Suprapubic skin (tissue), 4 donors: ENCODE data around the gene ZDHHC11B. TPM values are rescaled to one million over a fixed set of nuclear protein-coding genes. Genes with fewer than 3 reads are reported as not detected.
"Not testable (repeated sequence)": the region's sequence is repeated elsewhere in the genome, so short reads cannot be mapped to it uniquely, and the experiment has no call there.

Experiments
- DNase-seq, 2 donors: peaks; one replicate each; pipeline ENCODE4 v3.0.0-alpha.2; 2019; ENCODE audit warnings: low spot score in 2 of 2
- H3K27ac ChIP-seq: fragments of 200-600 bp; sonication (generic); one replicate; pipeline ENCODE4 v1.5.1; 2019
- H3K27me3 ChIP-seq: fragments of 200-600 bp; sonication (generic); one replicate; pipeline ENCODE4 v1.5.1; 2019
- H3K36me3 ChIP-seq: fragments of 200-600 bp; sonication (generic); one replicate; pipeline ENCODE4 v1.5.1; 2019
- H3K4me1 ChIP-seq: fragments of 200-600 bp; sonication (generic); one replicate; pipeline ENCODE4 v1.5.1; 2019
- H3K4me3 ChIP-seq: fragments of 200-600 bp; sonication (generic); one replicate; pipeline ENCODE4 v1.5.1; 2019; ENCODE audit warnings: mild to moderate bottlenecking
- H3K9me3 ChIP-seq: fragments of 200-600 bp; sonication (generic); one replicate; pipeline ENCODE4 v1.5.1; 2019
- CTCF ChIP-seq, 2 donors: fragments of 200-600 bp in 1 of 2; fragments of 450-650 bp in 1 of 2; sonication (generic) in 1 of 2; IDR thresholded peaks; one replicate each; pipeline ENCODE4 v1.5.1; 2016 to 2019; ENCODE audit warnings: antibody characterized with exemption in 2 of 2, mild to moderate bottlenecking in 1 of 2, moderate library complexity in 1 of 2
- EP300 ChIP-seq: sonication (generic); formaldehyde crosslinking; IDR thresholded peaks from one replicate; pipeline ENCODE4 v1.6.1; 2017; ENCODE audit warnings: antibody characterized with exemption
- POLR2A ChIP-seq, 2 donors: fragments of 450-650 bp; IDR thresholded peaks; one replicate each; pipeline ENCODE4 v1.6.1; 2017; ENCODE audit warnings: antibody characterized with exemption in 2 of 2, mild to moderate bottlenecking in 2 of 2, moderate library complexity in 2 of 2
- POLR2AphosphoS5 ChIP-seq, 3 donors: sonication (generic); formaldehyde crosslinking; IDR thresholded peaks; one replicate each; pipeline ENCODE4 v1.6.1; 2017; ENCODE audit warnings: antibody characterized with exemption in 3 of 3
- WGBS: methylation state at CpG from one replicate; pipeline ENCODE4 v1.1.5; 2018; 5-methylcytosine and 5-hydroxymethylcytosine counted together
- total RNA-seq, 4 donors: library from RNA; depleted of rRNA; stranded (reverse); fragments of >200 nt; gene quantifications; one replicate each; pipeline ENCODE4 v1.1.0, GENCODE V29; 2016

ZDHHC11B gene
- total RNA-seq, 4 donors from 2014 or later: 9.3 to 35.2 (median 19.4) TPM

- H3K27ac ChIP-seq: no peak overlapping the region
- H3K9me3 ChIP-seq: no peaks in the 10 kb centered on the region
- TF ChIP-seq EP300 (no peak), POLR2A (IDR thresholded peaks at IDR 0.05) (no peak), POLR2AphosphoS5 (IDR thresholded peaks at IDR 0.05) (no peak), CTCF (IDR thresholded peaks at IDR 0.05) (no peak)
- no peaks in the 10 kb centered on the region for H3K27me3 ChIP-seq
- H3K36me3 ChIP-seq: no peaks in the 10 kb centered on the region
- DNase-seq: peak; percentile 64 to 79
- 87% methylated on average over 11 of the region's 12 CpGs for WGBS
- peaks cover 12% of the 10 kb centered on the region for H3K4me1 ChIP-seq
- H3K4me3 ChIP-seq: no peak overlapping the region
These were observed 10.8 kb downstream of the ZDHHC11B start for GRCh38 chr5:773517-774264.

DNA sequence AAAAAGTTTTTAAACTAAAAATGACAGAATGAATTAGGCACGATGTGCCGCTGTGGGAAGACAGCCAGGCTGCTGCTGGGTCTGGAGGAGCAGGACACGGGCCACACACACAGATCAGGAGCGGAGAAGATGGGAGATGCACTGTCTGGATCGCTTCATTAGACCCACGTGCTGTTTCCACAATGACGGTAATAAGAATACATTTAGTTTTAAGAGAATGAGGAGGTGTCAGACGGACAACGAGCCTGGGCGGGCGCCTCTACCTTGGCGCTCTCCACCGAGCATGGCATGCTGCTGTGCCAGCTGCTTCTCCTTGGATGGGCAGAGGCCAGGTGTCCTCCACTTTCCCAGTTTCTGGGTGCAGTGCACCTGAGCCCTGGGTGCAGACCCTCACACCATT is 11.6 kb downstream of the ZDHHC11B start:
- WGBS: 56% methylated on average over 13 of the region's 13 CpGs
- not testable (repeated sequence) for H3K4me3 ChIP-seq, H3K27me3 ChIP-seq, H3K27ac ChIP-seq, H3K9me3 ChIP-seq, H3K36me3 ChIP-seq
- peaks cover 12% of the 10 kb centered on the region for H3K4me1 ChIP-seq
- peak in 1 of 2 donors; percentile 74 for DNase-seq

- peaks cover 12% of the 10 kb centered on the region for H3K4me1 ChIP-seq
- H3K4me3 ChIP-seq, H3K36me3 ChIP-seq, H3K27me3 ChIP-seq, H3K9me3 ChIP-seq, DNase-seq, H3K27ac ChIP-seq: not testable (repeated sequence)
- WGBS: 63% methylated on average over 5 of the region's 14 CpGs
These were observed 12.0 kb downstream of the ZDHHC11B start for GRCh38 chr5:772547-772890.

DNA sequence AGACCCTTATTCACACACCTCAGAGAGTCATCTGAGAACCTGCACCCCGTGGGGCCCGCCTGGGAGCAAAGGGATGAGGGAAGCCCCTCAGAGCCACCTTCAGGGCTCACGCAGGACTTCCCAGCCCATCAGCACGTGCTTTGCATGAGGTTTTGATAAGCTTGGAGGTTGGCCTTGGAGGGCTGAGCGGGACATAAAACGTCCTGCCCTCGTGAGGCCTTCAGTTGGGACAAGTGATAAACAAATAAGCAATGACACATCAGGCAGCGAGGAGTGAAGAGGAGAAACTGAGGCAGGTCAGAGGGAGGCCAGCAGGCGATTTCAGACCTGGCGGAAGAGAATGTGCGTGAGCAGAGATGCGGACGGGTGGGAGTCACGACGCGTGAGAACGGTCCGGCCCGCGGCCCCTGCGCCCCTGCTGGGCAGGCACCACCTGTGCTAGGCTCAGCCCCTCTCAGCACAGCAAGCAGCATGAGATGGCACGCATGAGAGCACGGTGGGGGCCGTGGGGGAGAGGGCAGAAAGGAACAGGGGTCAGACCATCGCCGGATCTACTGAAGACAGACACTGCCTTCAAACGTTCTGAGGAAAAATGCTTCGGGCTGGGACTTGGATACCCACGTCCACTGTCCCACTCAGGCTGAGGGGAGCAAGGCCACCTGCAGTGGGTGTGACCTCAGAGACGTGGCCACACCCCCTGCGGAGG is 12.5 kb downstream of the ZDHHC11B start:
- 79% methylated on average over 18 of the region's 31 CpGs for WGBS
- peak in 1 of 2 donors; percentile 69 for DNase-seq
- not testable (repeated sequence) for H3K4me3 ChIP-seq, H3K27ac ChIP-seq, H3K36me3 ChIP-seq, H3K9me3 ChIP-seq, H3K27me3 ChIP-seq
- peaks cover 12% of the 10 kb centered on the region for H3K4me1 ChIP-seq

GRCh38 chr5:771087-771781 is 13.3 kb downstream of the ZDHHC11B start:
- DNase-seq: peak in 1 of 2 donors; percentile 78
- H3K36me3 ChIP-seq, H3K9me3 ChIP-seq, H3K27me3 ChIP-seq, H3K4me1 ChIP-seq, H3K4me3 ChIP-seq, H3K27ac ChIP-seq: not testable (repeated sequence)
- 82% methylated on average over 15 of the region's 19 CpGs for WGBS

DNA sequence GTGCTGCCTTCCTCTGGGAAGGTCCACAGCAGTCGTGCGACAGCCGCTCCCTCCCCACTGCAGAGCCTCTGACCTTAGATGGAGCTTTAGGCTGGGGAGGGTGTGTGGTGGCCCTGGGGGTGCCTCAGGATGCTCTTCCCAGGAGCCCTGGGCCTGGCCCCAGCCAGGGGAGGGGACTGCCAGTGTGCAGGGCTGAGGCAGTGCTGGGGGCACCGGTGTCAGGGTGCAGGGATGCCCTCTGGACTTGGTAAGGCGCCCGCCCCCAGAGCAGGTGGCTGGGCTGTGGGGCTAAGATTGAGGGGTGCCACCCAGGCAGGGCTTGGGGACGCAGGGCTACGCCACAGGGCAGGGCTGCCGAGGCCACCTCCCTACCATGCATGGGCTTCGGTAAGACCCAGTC is 13.9 kb downstream of the ZDHHC11B start:
- H3K4me1 ChIP-seq, H3K27ac ChIP-seq, H3K4me3 ChIP-seq, H3K9me3 ChIP-seq, H3K27me3 ChIP-seq, H3K36me3 ChIP-seq: not testable (repeated sequence)
- 93% methylated on average over 10 of the region's 10 CpGs for WGBS
- peak in 1 of 2 donors; percentile 72 for DNase-seq

DNA sequence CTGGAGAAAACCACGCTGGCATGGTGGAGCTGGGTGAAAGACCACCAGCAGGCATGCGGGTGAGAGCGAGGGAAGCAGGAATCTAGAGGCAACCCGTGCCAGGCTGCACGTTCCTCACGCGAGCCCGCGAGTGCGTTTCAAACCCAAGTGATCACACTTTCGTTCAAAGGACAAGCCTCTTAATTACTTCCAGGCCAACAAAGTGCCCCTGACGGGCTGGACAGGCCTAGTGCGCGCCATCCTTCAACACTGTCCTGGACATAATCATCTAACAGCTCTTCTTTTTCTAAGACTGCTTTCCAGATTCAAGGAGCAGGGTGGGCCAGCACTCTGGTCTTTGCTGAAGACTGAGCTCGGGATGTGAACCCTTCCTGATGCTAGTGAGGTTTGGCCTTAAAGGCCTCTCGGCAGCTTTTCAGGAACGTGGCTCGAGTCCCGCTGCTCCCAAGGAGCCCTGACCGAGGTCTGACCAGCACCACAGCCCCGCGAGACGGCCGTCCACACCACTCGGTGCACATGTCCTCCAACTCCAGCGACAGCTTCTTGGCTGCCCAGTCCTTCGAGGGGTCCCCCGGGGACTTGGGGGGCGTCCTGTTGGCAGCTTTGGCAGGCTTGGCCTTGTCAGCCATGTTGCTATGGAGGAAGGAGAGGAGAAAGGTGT is 14.9 kb downstream of the ZDHHC11B start:
- H3K27ac ChIP-seq, H3K36me3 ChIP-seq, H3K27me3 ChIP-seq, H3K4me1 ChIP-seq, H3K4me3 ChIP-seq, H3K9me3 ChIP-seq: not testable (repeated sequence)
- peak in 1 of 2 donors; percentile 79 for DNase-seq
- 88% methylated on average over 29 of the region's 29 CpGs for WGBS

DNA sequence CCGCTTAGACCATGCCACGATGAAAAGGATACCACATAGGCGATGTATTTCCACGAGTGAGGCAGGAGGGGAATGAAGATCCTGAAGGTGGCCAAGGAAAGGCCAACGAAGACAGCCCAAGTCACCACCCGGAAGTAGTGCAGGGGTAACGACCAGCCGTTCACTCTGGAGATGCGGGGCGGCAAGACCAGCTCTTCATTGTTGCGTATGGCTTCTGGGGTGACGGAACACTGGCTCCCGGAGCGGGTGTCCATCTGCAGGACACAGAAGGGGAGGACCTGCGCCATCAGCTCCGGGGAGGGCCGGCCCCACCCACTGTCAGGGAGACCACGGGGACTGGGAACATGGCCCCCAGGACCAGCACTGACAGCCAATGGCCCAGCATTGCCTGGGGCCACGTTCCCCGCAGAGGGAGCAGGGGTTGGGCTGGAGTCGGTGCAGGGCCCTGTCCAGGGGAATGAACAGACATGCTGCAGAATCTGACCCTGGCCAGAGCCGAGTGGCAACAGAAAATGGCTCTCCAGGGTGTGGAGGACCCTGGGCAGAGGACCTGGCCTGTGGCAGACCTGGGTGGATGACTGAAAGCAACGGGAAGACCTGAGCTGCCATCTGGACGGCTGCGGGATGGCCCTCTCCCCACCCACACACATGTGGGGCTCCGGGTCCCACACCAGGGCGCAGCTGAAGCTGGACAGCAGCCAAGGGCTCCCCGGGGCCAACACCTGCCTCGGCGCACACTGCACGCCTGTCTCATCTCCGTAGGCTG is 17.7 kb downstream of the ZDHHC11B start:
- no peaks in the 10 kb centered on the region for H3K4me1 ChIP-seq
- TF ChIP-seq POLR2AphosphoS5 (IDR thresholded peaks at IDR 0.05) (no peak), EP300 (no peak), POLR2A (IDR thresholded peaks at IDR 0.05) (no peak), CTCF (IDR thresholded peaks at IDR 0.05) (no peak)
- no peaks in the 10 kb centered on the region for H3K9me3 ChIP-seq
- no peak overlapping the region for H3K27ac ChIP-seq
- DNase-seq: peak; percentile 66 to 78
- 88% methylated on average over 29 of the region's 32 CpGs for WGBS
- H3K36me3 ChIP-seq: no peaks in the 10 kb centered on the region
- H3K27me3 ChIP-seq: no peaks in the 10 kb centered on the region
- H3K4me3 ChIP-seq: no peak overlapping the region
